ENCODE data around the gene NOTUM.

The NOTUM gene

DNA sequence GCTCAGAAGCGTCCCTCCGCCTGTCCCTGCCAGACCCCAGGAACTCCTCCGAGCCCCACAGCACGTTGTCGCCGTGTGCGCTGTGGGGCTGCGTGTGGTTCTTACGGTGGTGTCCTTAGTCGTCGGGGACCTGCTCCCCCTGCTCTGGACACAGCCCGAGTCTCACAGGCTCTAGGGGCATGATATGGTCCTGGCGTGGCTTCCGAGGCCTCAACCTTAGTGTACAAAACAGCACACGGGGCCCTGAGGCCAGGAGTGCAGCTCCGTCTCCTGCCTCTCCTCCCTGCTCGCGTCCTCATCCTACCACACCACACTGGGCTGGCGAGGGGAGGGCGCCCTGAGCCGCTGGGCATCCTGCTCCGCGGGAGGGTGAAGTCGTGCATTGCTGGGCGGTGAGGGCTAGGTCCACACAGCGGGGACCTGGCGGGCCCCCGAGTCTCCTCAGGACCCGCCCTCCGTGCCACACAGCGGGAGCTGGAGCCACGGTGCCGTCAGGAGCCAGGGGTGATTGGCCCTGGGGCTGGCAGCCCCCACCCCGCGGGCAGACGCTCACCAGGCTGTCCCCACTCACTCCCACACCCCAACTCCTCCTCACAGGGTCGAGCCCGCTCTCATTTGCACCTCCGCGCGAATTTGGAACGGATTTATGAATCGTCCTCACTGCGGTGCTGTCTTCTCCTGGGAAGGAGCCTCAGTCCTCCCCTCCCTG lies 32.3 kb downstream of the NOTUM start:
- no peak for TF ChIP-seq CTCF (conservative IDR thresholded peaks at IDR 0.05; ENCODE audit: control insufficient read depth, insufficient read depth, low read depth, low read length)
- H3K4me3 ChIP-seq (ENCODE audit: control insufficient read depth, low read depth, low read length), result peak overlapping the region; percentile 52
- no peak for DNase-seq (ENCODE audit: low read depth)

- peak within 1 kb of the TSS; percentile 71 for H3K4me3 ChIP-seq (ENCODE audit: control insufficient read depth, low read depth, low read length)
- peak; percentile 88 for DNase-seq (ENCODE audit: low read depth)
- TF ChIP-seq CTCF (conservative IDR thresholded peaks at IDR 0.05; ENCODE audit: control insufficient read depth, insufficient read depth, low read depth, low read length), result peak; percentile 2
These were observed 33.1 kb downstream of the NOTUM start, which contains the start of gene MAFG for GRCh38 chr17:81927653-81928543. TSS of gene MAFG (minus strand) at chr17:81927735. CDS start at chr17:81923185, 4,550 bp downstream.

GRCh38 chr17:81927152-81927652 lies 33.8 kb downstream of the NOTUM start:
- H3K4me3 ChIP-seq (ENCODE audit: control insufficient read depth, low read depth, low read length), result peak overlapping the region; percentile 71
- no peak for DNase-seq (ENCODE audit: low read depth)
- TF ChIP-seq CTCF (conservative IDR thresholded peaks at IDR 0.05; ENCODE audit: control insufficient read depth, insufficient read depth, low read depth, low read length), result no peak

DNA sequence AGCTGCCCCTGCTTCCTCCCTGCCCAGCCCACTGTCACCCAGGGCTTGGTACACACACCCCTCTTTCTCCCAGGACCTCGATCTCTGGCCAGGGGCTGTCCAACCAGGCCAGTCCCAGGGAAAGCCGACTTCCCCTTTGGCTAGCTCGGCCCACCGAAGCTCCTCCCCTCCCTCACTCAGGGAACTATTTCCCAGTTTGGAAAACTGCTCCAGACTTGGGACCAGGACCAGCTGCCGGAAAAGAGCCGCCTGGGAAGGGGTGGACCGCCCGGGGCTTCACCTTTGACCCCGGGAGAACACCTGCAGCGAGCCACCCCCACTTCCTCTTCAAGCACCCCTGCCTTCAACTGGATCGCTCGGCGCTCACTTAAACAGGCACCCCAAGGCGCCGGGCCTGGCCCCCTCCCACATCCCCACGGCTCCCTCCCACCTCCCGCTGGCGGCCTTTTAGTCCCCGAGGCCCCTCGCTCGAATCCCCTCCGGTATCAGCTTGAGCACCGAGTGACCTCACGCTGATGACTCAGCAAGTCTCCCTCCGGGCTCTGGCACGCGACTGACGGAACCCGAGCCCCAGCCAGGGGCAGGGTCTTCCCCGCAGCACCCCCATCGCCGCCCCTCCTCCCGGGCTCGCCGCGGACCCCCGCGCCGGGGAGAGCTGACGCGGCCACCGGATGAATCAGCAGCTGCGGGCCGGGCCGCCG lies 34.4 kb downstream of the NOTUM start:
- TF ChIP-seq CTCF (conservative IDR thresholded peaks at IDR 0.05; ENCODE audit: control insufficient read depth, insufficient read depth, low read depth, low read length), result no peak
- H3K4me3 ChIP-seq (ENCODE audit: control insufficient read depth, low read depth, low read length), result peak overlapping the region; percentile 71
- peak; percentile 78 for DNase-seq (ENCODE audit: low read depth)

DNA sequence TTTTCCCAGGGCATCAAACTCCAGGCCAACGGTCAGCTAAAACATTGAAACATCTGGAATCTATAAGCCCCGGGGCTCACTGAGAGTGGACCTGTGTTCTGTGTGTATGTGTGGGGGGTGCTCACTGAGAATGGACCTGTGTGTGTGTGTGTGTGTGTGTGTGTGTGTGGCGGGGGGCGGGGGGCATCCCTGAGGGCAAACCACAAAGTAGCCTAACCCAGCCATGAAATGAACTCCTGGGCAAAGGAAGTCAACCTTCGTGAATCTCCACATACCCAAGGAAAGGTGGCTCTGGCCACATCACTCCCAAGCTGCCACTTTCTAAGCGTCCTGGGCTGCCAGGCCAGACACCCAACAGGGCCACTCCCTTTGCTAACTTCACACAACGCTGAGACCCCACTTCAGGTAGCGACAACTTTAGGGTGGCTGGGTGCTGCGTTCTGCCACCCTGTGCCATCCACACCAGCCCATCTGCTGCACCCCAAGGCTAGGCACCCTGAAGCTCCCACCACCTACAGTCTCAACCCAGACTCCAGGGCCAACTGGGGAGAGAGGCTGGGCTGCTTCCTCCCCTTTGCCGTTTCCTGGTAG lies 35.0 kb downstream of the NOTUM start:
- no peak for DNase-seq (ENCODE audit: low read depth)
- no peak for TF ChIP-seq CTCF (conservative IDR thresholded peaks at IDR 0.05; ENCODE audit: control insufficient read depth, insufficient read depth, low read depth, low read length)
- H3K4me3 ChIP-seq (ENCODE audit: control insufficient read depth, low read depth, low read length), result peak overlapping the region; percentile 71

All from fibroblast of mammary gland (primary cell).